Astrocyte (in vitro differentiated cells and primary cell): ENCODE measurements around the gene DCLK1.

ENCODE experiments used
- CTCF ChIP-seq: IDR thresholded peaks from 2 replicates; pipeline ENCODE4 v1.5.1; 2011; ENCODE audit warnings: low read depth, mild to moderate bottlenecking, inconsistent platforms, low read length, moderate library complexity; ENCODE audit not compliant: insufficient read depth
- EZH2 ChIP-seq: IDR thresholded peaks from 2 replicates; pipeline ENCODE4 v1.6.1; 2012; ENCODE audit warnings: mild to moderate bottlenecking, low read length, inconsistent platforms; ENCODE audit not compliant: insufficient read depth

- TF ChIP-seq EZH2, result no peak
- TF ChIP-seq CTCF, result peak; percentile 57
Observed at GRCh38 chr13:35789335-35790165, 341.6 kb downstream of the DCLK1 start.
